Kidney epithelial cell (primary cell): ENCODE results near the gene GDI2. TPM values are rescaled to one million over a fixed set of nuclear protein-coding genes. Genes with fewer than 3 reads are reported as not detected.

Experiments used
- DNase-seq: peaks from one replicate; pipeline ENCODE4 v3.0.0-alpha.2; 2010; ENCODE audit warnings: low read depth
- H3K27me3 ChIP-seq: 2 replicates; pipeline ENCODE4 v1.6.0; 2011; ENCODE audit warnings: low read length; ENCODE audit not compliant: control insufficient read depth, insufficient read depth
- H3K36me3 ChIP-seq: 2 replicates; pipeline ENCODE4 v1.5.1; 2011; ENCODE audit warnings: low read length; ENCODE audit not compliant: control insufficient read depth, insufficient read depth
- H3K4me3 ChIP-seq: 2 replicates; pipeline ENCODE4 v1.5.1; 2011; ENCODE audit warnings: low read depth, mild to moderate bottlenecking, control low read depth, low read length
- CTCF ChIP-seq: IDR thresholded peaks from 2 replicates; pipeline ENCODE4 v1.5.1; 2011; ENCODE audit warnings: mild to moderate bottlenecking, moderate library complexity, low read length, control low read depth, inconsistent platforms; ENCODE audit not compliant: insufficient read depth, poor library complexity, severe bottlenecking
- total RNA-seq: library from RNA; depleted of rRNA; stranded (reverse); fragments of >200 nt; gene quantifications from 2 replicates; pipeline ENCODE4 v1.2.3, GENCODE V29; 2015

The GDI2 gene
- total RNA-seq, 1 donor from 2014 or later, result 328 TPM

- no peak for TF ChIP-seq CTCF
- Histone ChIP-seq H3K27me3 (no peaks in the 10 kb centered on the region), H3K4me3 (no peak overlapping the region), H3K36me3 (peaks cover under 1% of the 10 kb centered on the region)
- no peak for DNase-seq
These were observed 48.6 kb downstream of the GDI2 start for GRCh38 chr10:5764422-5765297.

- Histone ChIP-seq H3K4me3 (no peak overlapping the region), H3K27me3 (no peaks in the 10 kb centered on the region), H3K36me3 (peaks cover 2% of the 10 kb centered on the region)
- no peak for DNase-seq
- no peak for TF ChIP-seq CTCF
These were observed 50.7 kb downstream of the GDI2 start for GRCh38 chr10:5762531-5762930.

- Histone ChIP-seq H3K36me3 (peaks cover 2% of the 10 kb centered on the region), H3K4me3 (no peak overlapping the region), H3K27me3 (no peaks in the 10 kb centered on the region)
- DNase-seq, result no peak
- no peak for TF ChIP-seq CTCF
These were observed 52.0 kb downstream of the GDI2 start for GRCh38 chr10:5761220-5761619.

- DNase-seq, result no peak
- Histone ChIP-seq H3K36me3 (peaks cover 2% of the 10 kb centered on the region), H3K27me3 (no peaks in the 10 kb centered on the region), H3K4me3 (no peak overlapping the region)
- TF ChIP-seq CTCF, result no peak
These were observed 52.7 kb downstream of the GDI2 start for GRCh38 chr10:5760515-5760914.

GRCh38 chr10:5758927-5759326, 54.3 kb downstream of the GDI2 start:
- no peak for TF ChIP-seq CTCF
- no peaks in the 10 kb centered on the region for H3K27me3 ChIP-seq
- no peak overlapping the region for H3K4me3 ChIP-seq
- no peak for DNase-seq
- peaks cover 2% of the 10 kb centered on the region for H3K36me3 ChIP-seq
